GM12875 (cell line): Measurements from ENCODE around the gene HAND2.

Experiments used
- H3K4me3 ChIP-seq: one replicate; pipeline ENCODE4 v1.5.1; 2011; ENCODE audit warnings: low read depth, low read length, control low read depth
- CTCF ChIP-seq: IDR thresholded peaks from 2 replicates; pipeline ENCODE4 v1.5.1; 2011; ENCODE audit warnings: low read depth, mild to moderate bottlenecking, control low read depth, inconsistent platforms, low read length, moderate library complexity, borderline replicate concordance; ENCODE audit not compliant: insufficient read depth

The HAND2 gene

GRCh38 chr4:173524218-173525117 lies 5.6 kb downstream of the HAND2 start:
- no peak for TF ChIP-seq CTCF
- H3K4me3 ChIP-seq, result no peak overlapping the region

GRCh38 chr4:173522951-173523395 lies 7.1 kb downstream of the HAND2 start:
- H3K4me3 ChIP-seq, result no peak overlapping the region
- TF ChIP-seq CTCF, result no peak

GRCh38 chr4:173522160-173522950 lies 7.7 kb downstream of the HAND2 start:
- H3K4me3 ChIP-seq, result no peak overlapping the region
- TF ChIP-seq CTCF, result no peak

GRCh38 chr4:173521467-173522159 lies 8.4 kb downstream of the HAND2 start:
- TF ChIP-seq CTCF, result no peak
- H3K4me3 ChIP-seq, result no peak overlapping the region

- TF ChIP-seq CTCF, result no peak
- no peak overlapping the region for H3K4me3 ChIP-seq
Observed at GRCh38 chr4:173520921-173521466, 9.0 kb downstream of the HAND2 start.

- TF ChIP-seq CTCF, result no peak
- H3K4me3 ChIP-seq, result no peak overlapping the region
Observed at GRCh38 chr4:173519111-173520101, 10.6 kb downstream of the HAND2 start.
